IPS-20b (cell line): ENCODE data around the gene UBE2G2.

ENCODE experiments used
- H3K27ac ChIP-seq: one replicate; pipeline ENCODE4 v1.5.1; 2013; ENCODE audit warnings: low read length
- H3K27me3 ChIP-seq: 2 replicates; pipeline ENCODE4 v1.6.1; 2013; ENCODE audit warnings: mild to moderate bottlenecking, low read length, inconsistent platforms; ENCODE audit not compliant: insufficient read depth
- H3K36me3 ChIP-seq: 2 replicates; pipeline ENCODE4 v1.6.1; 2013; ENCODE audit warnings: low read depth, mild to moderate bottlenecking, inconsistent platforms, low read length, moderate library complexity; ENCODE audit not compliant: insufficient read depth
- H3K4me1 ChIP-seq: 2 replicates; pipeline ENCODE4 v1.6.1; 2013; ENCODE audit warnings: mild to moderate bottlenecking, control low read depth, inconsistent platforms, low read length, moderate library complexity; ENCODE audit not compliant: insufficient read depth
- H3K4me3 ChIP-seq: 2 replicates; pipeline ENCODE4 v1.5.1; 2013; ENCODE audit warnings: mild to moderate bottlenecking, low read length, inconsistent platforms
- H3K9ac ChIP-seq: 2 replicates; pipeline ENCODE4 v1.6.1; 2013; ENCODE audit warnings: low read depth, mild to moderate bottlenecking, inconsistent platforms, low read length, moderate library complexity
- H3K9me3 ChIP-seq: 2 replicates; pipeline ENCODE4 v1.6.1; 2013; ENCODE audit warnings: mild to moderate bottlenecking, low read depth, low read length, inconsistent platforms; ENCODE audit not compliant: insufficient read depth

UBE2G2 gene

DNA sequence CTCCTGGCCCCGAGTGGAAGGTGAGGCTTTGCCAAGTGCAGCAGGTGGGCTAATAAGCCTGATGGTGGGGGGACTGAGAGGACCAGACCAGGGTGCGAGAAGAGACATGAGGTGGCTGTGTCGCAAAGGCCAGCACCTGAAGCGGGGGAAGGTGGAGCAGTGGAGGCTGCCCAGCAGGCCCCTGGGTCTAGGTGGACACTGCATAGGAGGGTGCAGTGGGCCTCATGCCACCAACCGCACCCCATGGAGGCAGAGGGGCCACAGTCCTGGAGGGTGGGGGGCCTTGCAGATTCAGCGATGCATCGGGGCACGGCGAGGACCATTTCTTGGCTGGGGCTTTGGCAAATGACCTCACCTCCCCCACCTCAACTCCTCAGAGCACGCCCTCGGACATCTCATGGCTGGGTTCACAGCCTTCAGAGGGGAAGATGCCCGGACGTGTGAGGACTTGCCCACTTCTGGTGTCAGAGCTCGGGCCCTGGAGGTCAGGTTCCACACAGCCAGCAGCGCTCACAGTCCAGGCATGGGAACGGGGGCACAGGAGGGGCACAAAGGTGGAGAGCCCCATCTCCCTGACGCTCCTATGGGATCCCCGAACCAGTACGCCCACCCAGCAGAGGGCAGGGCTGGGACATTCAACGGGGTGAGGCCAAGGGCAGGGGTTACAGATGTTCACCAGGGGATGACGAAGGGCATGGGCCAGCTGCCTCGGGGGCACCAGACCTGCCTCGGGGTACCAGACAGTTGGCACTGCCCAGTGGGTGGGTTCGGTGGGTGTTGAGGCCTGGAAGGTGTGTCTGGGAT is 35.4 kb downstream of the UBE2G2 start:
- Histone ChIP-seq H3K9me3 (no peaks in the 10 kb centered on the region), H3K4me1 (peaks cover 11% of the 10 kb centered on the region; the same call in 1 of the 2 replicates), H3K36me3 (peaks cover 16% of the 10 kb centered on the region), H3K27ac (no peak overlapping the region), H3K4me3 (no peak overlapping the region), H3K9ac (no peak overlapping the region), H3K27me3 (no peaks in the 10 kb centered on the region)

DNA sequence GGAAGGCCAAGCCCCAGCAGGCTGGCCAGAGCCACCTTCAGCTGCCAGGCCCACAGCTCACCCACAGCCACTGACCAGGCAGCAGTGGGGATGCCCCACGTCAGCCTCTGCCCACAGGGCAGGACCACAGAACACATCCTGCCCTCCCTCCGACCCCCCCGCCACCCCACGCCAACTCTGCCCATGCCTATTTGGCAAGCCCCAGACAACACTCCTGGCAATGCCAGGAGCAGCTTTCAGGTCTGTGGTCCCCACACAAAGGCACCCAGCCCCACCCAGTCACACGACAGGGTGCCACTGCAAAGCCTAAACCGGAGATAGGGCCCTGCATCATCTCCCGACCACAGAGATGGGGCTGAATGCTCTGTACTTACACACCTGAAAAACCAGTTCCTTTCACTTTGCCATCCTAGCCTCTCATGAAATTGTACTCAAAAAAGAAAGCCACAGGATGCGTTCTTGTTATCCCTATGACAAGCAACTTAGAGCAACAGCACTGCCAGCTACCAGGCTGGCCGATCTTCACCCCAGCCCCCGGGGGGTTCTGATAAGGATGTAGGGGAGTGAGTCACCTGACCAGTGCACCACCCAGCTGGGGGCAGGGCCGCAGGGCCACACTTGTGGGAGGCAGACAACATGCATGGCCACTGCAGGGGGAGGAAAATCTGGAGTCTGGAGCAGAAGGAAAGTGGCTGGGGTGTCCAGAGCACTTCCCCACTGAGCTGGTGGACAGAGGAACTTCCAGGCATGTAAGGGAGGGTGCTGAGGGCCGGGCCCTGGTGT is 36.2 kb downstream of the UBE2G2 start:
- no peak overlapping the region for H3K27ac ChIP-seq
- H3K4me3 ChIP-seq: no peak overlapping the region
- peaks cover 8% of the 10 kb centered on the region for H3K36me3 ChIP-seq
- H3K9ac ChIP-seq: no peak overlapping the region
- no peaks in the 10 kb centered on the region for H3K9me3 ChIP-seq
- no peaks in the 10 kb centered on the region for H3K27me3 ChIP-seq
- H3K4me1 ChIP-seq: peaks cover 17% of the 10 kb centered on the region; the same call in 1 of the 2 replicates

DNA sequence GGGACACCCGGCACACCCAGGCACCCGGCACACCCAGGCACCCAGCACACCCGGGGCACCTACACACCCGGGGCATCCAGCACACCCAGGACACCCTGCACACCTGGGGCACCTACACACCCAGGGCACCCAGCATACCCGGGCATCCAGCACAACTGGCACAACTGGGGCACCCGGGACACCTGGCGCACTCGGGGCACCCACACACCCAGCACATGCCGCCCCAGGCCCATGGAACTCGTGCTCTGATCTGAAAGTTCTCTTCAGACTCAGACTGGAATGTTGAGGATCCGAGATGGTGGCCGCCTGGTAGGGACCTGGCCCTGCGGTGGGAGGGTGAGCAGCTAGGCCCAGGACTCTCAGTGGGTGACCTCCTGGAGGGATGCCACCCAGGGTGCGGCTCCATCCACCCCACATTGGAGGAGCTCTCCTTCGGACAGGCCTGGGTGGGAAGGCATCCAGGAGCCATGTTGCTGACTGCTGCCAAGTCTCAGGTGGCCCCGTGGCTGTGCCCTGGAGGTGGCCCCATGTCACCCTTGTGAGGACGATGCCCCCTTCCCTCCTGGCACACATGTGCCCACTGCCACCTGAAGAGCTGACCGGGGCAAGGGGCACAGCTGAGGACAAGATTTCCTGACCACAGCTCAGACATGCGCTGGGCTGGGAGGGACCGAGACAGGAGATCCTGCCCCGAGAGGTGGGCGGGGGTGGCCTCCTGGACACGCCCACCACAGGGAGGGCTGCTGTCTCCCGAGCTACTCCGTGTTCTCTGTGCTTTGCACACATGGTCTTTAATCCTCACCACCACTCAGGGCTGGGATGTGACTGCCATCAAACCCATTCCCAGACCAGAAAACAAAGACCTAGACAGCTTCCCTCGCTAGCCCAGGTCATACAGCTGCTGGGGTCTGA is 37.0 kb downstream of the UBE2G2 start:
- H3K27ac ChIP-seq: no peak overlapping the region
- peaks cover 17% of the 10 kb centered on the region; the same call in 1 of the 2 replicates for H3K4me1 ChIP-seq
- no peaks in the 10 kb centered on the region for H3K27me3 ChIP-seq
- H3K36me3 ChIP-seq: no peaks in the 10 kb centered on the region
- no peaks in the 10 kb centered on the region for H3K9me3 ChIP-seq
- no peak overlapping the region for H3K4me3 ChIP-seq
- no peak overlapping the region for H3K9ac ChIP-seq

DNA sequence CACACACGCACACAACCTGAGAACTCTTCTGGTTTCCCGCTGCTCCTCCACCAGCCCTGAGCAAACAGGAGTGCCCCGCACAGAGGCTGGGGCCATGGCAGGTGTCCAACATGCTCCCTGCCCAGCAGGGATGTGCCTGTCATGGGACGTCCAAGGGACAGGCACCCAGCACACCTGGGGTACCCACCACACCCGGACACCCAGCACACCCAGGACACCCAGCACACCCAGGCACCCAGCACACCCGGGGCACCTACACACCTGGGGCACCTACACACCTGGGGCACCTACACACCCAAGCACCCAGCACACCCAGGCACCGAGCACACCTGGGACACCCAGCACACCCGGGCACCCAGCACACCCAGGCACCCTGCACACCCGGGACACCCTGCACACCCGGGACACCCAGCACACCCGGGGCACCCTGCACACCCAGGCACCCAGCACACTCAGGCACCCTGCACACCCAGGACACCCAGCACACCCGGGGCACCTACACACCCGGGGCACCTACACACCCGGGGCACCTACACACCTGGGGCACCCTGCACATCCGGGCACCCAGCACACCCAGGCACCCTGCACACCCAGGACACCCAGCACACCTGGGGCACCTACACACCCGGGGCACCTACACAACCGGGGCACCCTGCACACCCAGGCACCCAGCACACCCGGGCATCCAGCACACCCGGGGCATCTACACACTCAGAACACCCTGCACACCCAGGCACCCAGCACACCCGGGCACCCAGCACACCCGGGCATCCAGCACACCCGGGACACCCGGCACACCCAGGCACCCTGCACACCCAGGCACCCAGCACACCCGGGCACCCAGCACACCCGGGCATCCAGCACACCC is 37.9 kb downstream of the UBE2G2 start:
- H3K4me1 ChIP-seq: peaks cover 13% of the 10 kb centered on the region; the same call in 1 of the 2 replicates

DNA sequence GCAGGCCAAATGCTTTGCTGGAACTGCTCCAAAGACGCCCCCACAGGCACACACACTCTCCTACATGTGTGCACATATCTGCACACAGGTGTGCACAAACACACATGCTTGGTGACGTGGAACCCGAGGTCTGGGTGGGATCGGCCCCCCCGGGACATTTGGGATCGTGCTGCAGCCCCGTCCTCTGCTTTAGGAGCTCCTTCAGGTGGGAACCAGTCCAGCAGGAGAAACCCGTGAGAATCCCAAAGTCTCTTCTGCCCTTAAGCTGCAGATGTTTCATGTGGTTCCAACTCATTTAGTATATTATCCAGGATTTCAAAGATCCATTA is 38.6 kb downstream of the UBE2G2 start:
- Histone ChIP-seq H3K27ac (no peak overlapping the region), H3K9ac (no peak overlapping the region), H3K4me3 (no peak overlapping the region), H3K4me1 (peaks cover 6% of the 10 kb centered on the region; the same call in 1 of the 2 replicates), H3K36me3 (no peaks in the 10 kb centered on the region), H3K27me3 (no peaks in the 10 kb centered on the region), H3K9me3 (no peaks in the 10 kb centered on the region)

More for the DNA sequence above, 37.9 kb downstream of the UBE2G2 start:
- H3K36me3 ChIP-seq: no peaks in the 10 kb centered on the region
- no peak overlapping the region for H3K4me3 ChIP-seq
- no peak overlapping the region for H3K27ac ChIP-seq
- no peak overlapping the region for H3K9ac ChIP-seq
- H3K9me3 ChIP-seq: no peaks in the 10 kb centered on the region
- no peaks in the 10 kb centered on the region for H3K27me3 ChIP-seq

DNA sequence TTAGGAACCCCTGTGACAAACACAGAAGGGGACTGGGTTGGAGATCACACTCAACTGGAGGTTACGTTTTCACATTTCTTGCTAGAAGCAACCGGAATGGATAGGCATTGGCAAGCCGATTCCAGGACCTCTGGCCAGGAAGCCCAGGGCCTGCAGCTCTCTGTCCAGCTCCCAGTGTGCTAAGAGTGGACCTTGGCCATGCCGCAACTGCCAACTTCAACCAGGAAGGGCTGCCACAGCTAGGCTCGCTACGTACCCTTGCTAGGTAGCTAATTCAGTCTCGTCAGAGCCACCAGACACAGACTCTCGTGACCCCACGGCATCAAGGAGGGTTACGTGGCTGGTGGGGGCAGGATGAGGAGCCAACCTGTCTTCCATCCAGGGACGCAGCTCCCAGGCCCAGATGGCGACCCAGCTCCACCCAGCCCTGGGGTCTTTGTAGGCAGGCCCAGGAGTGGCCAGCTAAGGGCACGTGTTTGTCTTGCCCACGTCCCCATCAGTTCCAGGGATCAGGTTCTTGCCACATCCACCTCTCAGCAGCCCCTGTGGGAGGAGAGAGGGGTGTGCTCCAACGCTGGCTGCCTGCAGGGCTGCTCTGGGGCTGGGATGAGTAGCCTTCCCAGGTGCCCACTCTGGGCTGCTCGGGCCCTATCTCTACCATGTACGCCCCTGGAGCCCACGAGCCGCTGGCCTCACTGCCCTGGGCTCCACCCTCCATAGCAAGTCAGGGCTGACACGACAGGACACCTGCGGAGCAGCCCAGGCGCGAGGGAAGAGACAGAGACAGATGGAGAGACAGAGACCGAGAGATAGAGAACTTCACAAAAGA is 39.2 kb downstream of the UBE2G2 start:
- Histone ChIP-seq H3K9me3 (no peaks in the 10 kb centered on the region), H3K27me3 (no peaks in the 10 kb centered on the region), H3K9ac (no peak overlapping the region), H3K4me3 (no peak overlapping the region), H3K36me3 (no peaks in the 10 kb centered on the region), H3K27ac (no peak overlapping the region), H3K4me1 (peaks cover 6% of the 10 kb centered on the region; the same call in 1 of the 2 replicates)

DNA sequence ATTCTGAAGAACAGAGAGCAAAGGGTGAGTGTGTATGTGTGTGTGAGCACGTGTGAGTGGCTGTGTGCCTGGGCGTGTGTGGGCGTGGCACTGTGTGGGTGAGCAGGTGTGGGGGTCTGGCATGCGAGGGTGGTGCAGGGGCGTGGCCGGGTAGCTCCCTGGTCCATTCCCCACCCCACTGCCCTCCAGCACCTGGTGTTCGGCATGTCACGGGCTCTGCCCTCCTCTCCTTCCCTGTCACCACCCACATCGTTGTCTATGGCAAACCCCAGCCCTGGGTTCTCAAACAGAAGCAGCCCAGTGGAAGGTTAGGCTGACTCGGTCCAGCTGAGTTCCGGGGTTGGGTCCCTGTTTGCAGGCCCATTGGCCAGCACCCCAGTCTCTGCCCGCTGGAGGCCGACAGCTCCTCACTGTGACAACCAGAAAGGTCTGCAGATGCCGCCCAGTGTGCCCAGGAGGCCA is 39.8 kb downstream of the UBE2G2 start:
- H3K4me1 ChIP-seq: peaks cover 6% of the 10 kb centered on the region; the same call in 1 of the 2 replicates
- H3K36me3 ChIP-seq: no peaks in the 10 kb centered on the region
- no peaks in the 10 kb centered on the region for H3K9me3 ChIP-seq
- no peaks in the 10 kb centered on the region for H3K27me3 ChIP-seq
- no peak overlapping the region for H3K27ac ChIP-seq
- no peak overlapping the region for H3K4me3 ChIP-seq
- H3K9ac ChIP-seq: no peak overlapping the region

DNA sequence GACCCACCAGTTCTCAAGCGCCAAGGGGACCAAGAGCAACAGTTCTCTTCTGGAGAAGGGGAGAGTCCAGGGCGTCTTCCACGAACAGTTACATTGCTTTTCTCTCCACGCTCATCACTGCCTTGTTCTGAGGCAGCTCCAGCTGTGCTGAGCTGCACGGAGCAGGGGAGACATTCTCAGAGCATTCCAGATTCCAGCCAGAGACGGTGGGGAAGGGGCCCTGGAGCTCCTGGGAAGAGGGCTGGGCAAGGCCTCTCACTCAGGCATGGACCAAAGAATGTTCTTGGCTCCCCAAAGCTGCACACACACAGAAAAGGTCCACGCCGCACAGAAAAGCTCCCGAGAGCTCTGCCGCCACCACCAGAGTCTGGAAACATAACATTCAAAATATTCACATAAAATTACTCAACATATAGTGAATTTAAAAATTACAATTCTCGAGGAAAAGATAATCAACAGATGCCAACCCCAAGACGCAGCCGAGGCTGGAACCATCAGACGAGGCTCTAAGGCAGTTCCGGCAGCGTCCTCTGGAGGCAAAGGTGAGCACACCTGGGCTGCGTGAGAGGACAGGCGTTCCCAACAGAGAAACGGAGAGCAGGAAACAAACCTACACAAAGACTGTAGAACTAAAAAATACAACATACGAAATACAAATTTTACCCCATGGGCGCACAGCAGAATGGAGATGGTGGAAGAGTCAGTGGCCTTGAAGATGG is 40.5 kb downstream of the UBE2G2 start:
- Histone ChIP-seq H3K36me3 (no peaks in the 10 kb centered on the region), H3K4me3 (no peak overlapping the region), H3K9me3 (no peaks in the 10 kb centered on the region), H3K27me3 (no peaks in the 10 kb centered on the region), H3K4me1 (peaks cover 6% of the 10 kb centered on the region; the same call in 1 of the 2 replicates), H3K9ac (no peak overlapping the region), H3K27ac (no peak overlapping the region)

DNA sequence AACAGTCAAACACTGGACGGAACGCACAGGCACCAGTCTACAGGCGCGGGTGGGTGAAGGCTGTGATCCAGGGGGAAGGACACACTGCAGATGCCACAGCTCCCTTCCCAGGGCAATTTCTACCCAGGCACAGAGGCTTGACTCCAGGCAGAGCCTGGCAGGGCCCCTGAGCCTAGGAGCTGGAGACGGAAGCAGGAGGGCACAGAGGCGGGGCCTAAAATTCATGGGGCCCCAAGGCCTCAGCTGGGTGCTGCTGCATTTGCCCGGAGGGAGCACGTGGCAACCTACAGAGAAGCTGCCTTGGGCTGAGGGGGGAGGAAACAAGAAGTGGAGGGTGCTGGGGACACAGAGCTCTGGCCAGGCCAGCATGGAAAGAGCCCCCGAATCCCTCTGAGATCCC is 41.2 kb downstream of the UBE2G2 start:
- Histone ChIP-seq H3K27me3 (no peaks in the 10 kb centered on the region), H3K4me1 (peaks cover 6% of the 10 kb centered on the region; the same call in 1 of the 2 replicates), H3K9ac (no peak overlapping the region), H3K4me3 (no peak overlapping the region), H3K27ac (no peak overlapping the region), H3K36me3 (no peaks in the 10 kb centered on the region), H3K9me3 (no peaks in the 10 kb centered on the region)
